Activated CD4-positive, alpha-beta T cell treated with anti-CD3 and anti-CD28 coated beads, Interleukin-2, amount 50 U/mL, for 24 hours (primary cell): Measurements from ENCODE around the gene DENND1B.

Experiments used
- DNase-seq, 2 donors: peaks; one replicate each; pipeline ENCODE4 v3.0.0-alpha.2; 2020; ENCODE audit warnings: low read depth in 1 of 2, low spot score in 1 of 2

Gene DENND1B

GRCh38 chr1:197472141-197472540 is 303.1 kb downstream of the DENND1B start:
- DNase-seq: no peak

GRCh38 chr1:197471248-197471985 is 303.9 kb downstream of the DENND1B start:
- no peak for DNase-seq

GRCh38 chr1:197470330-197470729 is 304.9 kb downstream of the DENND1B start:
- DNase-seq: no peak

- DNase-seq: no peak
Measured at GRCh38 chr1:197469620-197470210, 305.6 kb downstream of the DENND1B start.

- DNase-seq: no peak
Measured at GRCh38 chr1:197468543-197469175, 306.6 kb downstream of the DENND1B start.

- DNase-seq: no peak
Measured at GRCh38 chr1:197467881-197468280, 307.4 kb downstream of the DENND1B start.

- no peak for DNase-seq
Measured at GRCh38 chr1:197466813-197467212, 308.5 kb downstream of the DENND1B start.

GRCh38 chr1:197465528-197466327 is 309.6 kb downstream of the DENND1B start:
- no peak for DNase-seq

- no peak for DNase-seq
Measured at GRCh38 chr1:197464044-197464443, 311.2 kb downstream of the DENND1B start.

- no peak for DNase-seq
Measured at GRCh38 chr1:197463142-197463541, 312.1 kb downstream of the DENND1B start.

GRCh38 chr1:197462539-197462938 is 312.7 kb downstream of the DENND1B start:
- no peak for DNase-seq
